Measurements from ENCODE around the gene GOLGA6L10. TPM values are rescaled to one million over a fixed set of nuclear protein-coding genes. Genes with fewer than 3 reads are reported as not detected.

GOLGA6L10 gene, protein sequence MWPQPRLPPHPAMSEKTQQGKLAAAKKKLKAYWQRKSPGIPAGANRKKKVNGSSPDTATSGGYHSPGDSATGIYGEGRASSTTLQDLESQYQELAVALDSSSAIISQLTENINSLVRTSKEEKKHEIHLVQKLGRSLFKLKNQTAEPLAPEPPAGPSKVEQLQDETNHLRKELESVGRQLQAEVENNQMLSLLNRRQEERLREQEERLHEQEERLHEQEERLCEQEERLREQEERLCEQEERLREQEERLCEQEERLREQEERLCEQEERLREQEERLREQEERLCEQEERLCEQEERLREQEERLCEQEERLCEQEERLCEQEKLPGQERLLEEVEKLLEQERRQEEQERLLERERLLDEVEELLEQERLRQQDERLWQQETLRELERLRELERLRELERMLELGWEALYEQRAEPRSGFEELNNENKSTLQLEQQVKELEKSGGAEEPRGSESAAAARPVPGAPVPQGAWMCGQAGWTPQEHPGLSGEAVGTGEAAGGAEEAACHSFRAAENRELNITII
- 0.32 and 0.39 TPM in 2 replicates for total RNA-seq

DNA sequence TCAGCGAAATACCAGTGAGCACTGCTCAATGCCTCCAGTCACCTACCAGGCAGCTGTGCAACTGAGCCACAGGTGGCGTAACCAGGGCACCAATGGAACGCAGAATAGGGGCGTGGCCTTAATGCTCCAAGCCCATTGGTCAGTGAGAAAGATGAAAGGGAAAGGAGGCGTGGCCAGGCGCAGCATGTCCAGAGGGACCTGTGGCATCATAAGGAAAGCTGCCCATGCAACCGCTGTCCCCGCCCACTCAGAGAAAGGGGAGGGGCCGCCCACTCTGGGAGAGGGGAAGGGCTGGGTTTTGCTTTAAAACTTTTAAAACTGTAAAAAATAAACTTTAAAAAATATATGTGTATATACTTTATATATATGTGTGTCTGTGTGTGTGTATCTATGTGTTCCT, at the start of gene GOLGA6L10:
TSS of gene GOLGA6L10 (minus strand) at position 101 of the 400 bp plus-strand sequence. CDS start at position 1, 100 bp downstream.

Other genes starting within 250 kb of the GOLGA6L10 start
- 38.2 and 42.4 TPM in 2 replicates for gene EFL1, start 86.7 kb downstream of the GOLGA6L10 start, total RNA-seq
- gene SAXO2, start 86.7 kb downstream of the GOLGA6L10 start, total RNA-seq = 1.0 and 1.9 TPM in 2 replicates
- gene GOLGA6L9, start 80.3 kb upstream of the GOLGA6L10 start, total RNA-seq = 1.1 and 1.4 TPM in 2 replicates
- gene RPS17, start 191.0 kb upstream of the GOLGA6L10 start, total RNA-seq = 1,179 and 1,708 TPM in 2 replicates